Stimulated activated CD4-positive, alpha-beta T cell treated with anti-CD3 and anti-CD28 coated beads, Interleukin-2, amount 100 ng/mL, for 24 hours (primary cell): ENCODE measurements around the gene UBA1.
"Not testable (repeated sequence)": the region's sequence is repeated elsewhere in the genome, so short reads cannot be mapped to it uniquely, and the experiment has no call there.

ENCODE experiments used
- DNase-seq, 2 donors: peaks; one replicate each; pipeline ENCODE4 v3.0.0-alpha.2; 2020

The UBA1 gene

GRCh38 chrX:47232197-47232802, 38.7 kb downstream of the UBA1 start:
- DNase-seq = no peak

- peak in 1 of 2 donors; percentile 24 for DNase-seq
Observed at GRCh38 chrX:47232803-47233332, 39.2 kb downstream of the UBA1 start, which contains the start of gene USP11. Gene USP11 (plus strand): TSS chrX:47233009. CDS start chrX:47233044, 35 bp downstream.

- peak; percentile 88 to 90 for DNase-seq
Observed at GRCh38 chrX:47233333-47234113, 39.9 kb downstream of the UBA1 start.

- DNase-seq = no peak
Observed at GRCh38 chrX:47234583-47234982, 41.0 kb downstream of the UBA1 start.

- DNase-seq = no peak
Observed at GRCh38 chrX:47235691-47236103, 42.1 kb downstream of the UBA1 start.

GRCh38 chrX:47239199-47239598, 45.6 kb downstream of the UBA1 start:
- DNase-seq = no peak

- no peak for DNase-seq
Observed at GRCh38 chrX:47239898-47240545, 46.4 kb downstream of the UBA1 start.

- DNase-seq = no peak
Observed at GRCh38 chrX:47240619-47241018, 47.0 kb downstream of the UBA1 start.

GRCh38 chrX:47241201-47242011, 47.8 kb downstream of the UBA1 start:
- no peak for DNase-seq

GRCh38 chrX:47242321-47242720, 48.7 kb downstream of the UBA1 start:
- DNase-seq = no peak

GRCh38 chrX:47243351-47243750, 49.7 kb downstream of the UBA1 start:
- DNase-seq = no peak

GRCh38 chrX:47244676-47245075, 51.0 kb downstream of the UBA1 start:
- no peak for DNase-seq

GRCh38 chrX:47245156-47245555, 51.5 kb downstream of the UBA1 start:
- no peak for DNase-seq

GRCh38 chrX:47247206-47247998, 53.8 kb downstream of the UBA1 start:
- DNase-seq = no peak

GRCh38 chrX:47247999-47248320, 54.3 kb downstream of the UBA1 start:
- DNase-seq = no peak

GRCh38 chrX:47248576-47248975, 54.9 kb downstream of the UBA1 start:
- no peak for DNase-seq

- DNase-seq = no peak
Observed at GRCh38 chrX:47250017-47250347, 56.4 kb downstream of the UBA1 start.

- DNase-seq = not testable (repeated sequence)
Observed at GRCh38 chrX:47257620-47258019, 64.0 kb downstream of the UBA1 start.
